Pancreas (tissue), 10 donors: Measurements from ENCODE around the gene TRPV4. TPM values are rescaled to one million over a fixed set of nuclear protein-coding genes. Genes with fewer than 3 reads are reported as not detected.

Experiments used
- ATAC-seq, 4 donors: fragments of 200-7000 bp; cut with Tn5 transposase; one replicate each; pipeline versions ENCODE4 v1.8.0 to v1.9.1; 2020; ENCODE audit warnings: mild to moderate bottlenecking in 4 of 4, moderate library complexity in 4 of 4
- DNase-seq, 6 donors: peaks; one replicate each; pipeline ENCODE4 v3.0.0-alpha.2; 2020
- FAIRE-seq: peaks from 2 replicates; lab custom pipeline; 2012; peaks lifted over from hg19 to GRCh38; lab: Jason Lieb, UNC
- H3K27ac ChIP-seq, 4 donors: fragments of 200-600 bp; sonication (generic); 1 replicate in 3 of 4; 2 replicates in 1 of 4; pipeline versions ENCODE4 v1.5.0 to v1.8.0; 2020
- H3K27me3 ChIP-seq, 4 donors: fragments of 200-600 bp; one replicate each; pipeline ENCODE4 v1.8.0; 2021
- H3K36me3 ChIP-seq, 3 donors: fragments of 200-600 bp; sonication (generic) in 1 of 3; one replicate each; pipeline versions ENCODE4 v1.5.0 to v1.8.0; 2020 to 2021
- H3K4me1 ChIP-seq, 3 donors: fragments of 200-600 bp; one replicate each; pipeline ENCODE4 v1.8.0; 2021
- H3K4me3 ChIP-seq, 4 donors: fragments of 200-600 bp; sonication (generic) in 2 of 4; one replicate each; pipeline versions ENCODE4 v1.5.0 to v1.8.0; 2020 to 2021
- H3K9me3 ChIP-seq, 4 donors: fragments of 200-600 bp; one replicate each; pipeline ENCODE4 v1.8.0; 2021
- WGBS, 2 donors: extraction: QIAGEN DNeasy Blood & Tissue Kit; methylation state at CpG; one replicate each; pipeline ENCODE4 v1.1.7; 2013; 5-methylcytosine and 5-hydroxymethylcytosine counted together
- intact Hi-C, 3 donors: fragments of 100-400 bp; cut with DNase I; formaldehyde crosslinking; loops; one replicate each; pipeline versions ENCODE4 v1.11.1 to v1.14.2; 2022
- microRNA-seq, 2 donors: library from miRNA; unstranded; fragments of <30 nt; microRNA quantifications; one replicate each; pipeline versions ENCODE4 to v1.1.0, GENCODE V29; 2019 to 2020
- polyA plus RNA-seq, 2 donors: library from polyadenylated mRNA; stranded (reverse); fragments of 200-250 nt; gene quantifications; one replicate each; pipeline ENCODE4 v1.2.3, GENCODE V29; 2013
- total RNA-seq, 6 donors: library from RNA; stranded (reverse); fragmentation: NEBNext Ultra II Directional in 4 of 6; extraction: Animal tissue kit (Norgen Biotek cat#: 25700) in 4 of 6; gene quantifications; one replicate each; pipeline versions ENCODE4 v1.2.1 to v1.2.4, GENCODE V29; 2021 to 2023
- TF ChIP-seq, protein P1 (sequence below), 4 donors: fragments of 200-600 bp; sonication (generic) in 3 of 4; IDR thresholded peaks; one replicate each; pipeline versions ENCODE4 v1.5.0 to v1.8.0; 2021; ENCODE audit warnings: antibody characterized with exemption in 4 of 4
- donor health status: healthy with polysubstance abuse.
- donor health status: DM: no; HTN: no; CAD: no; lungs with moderate emphysema.
- donor health status: DM: no; HTN: no; CAD: no.
- donor health status: control.
- donor health status: control.
- donor health status: Bipolar disorder and iron deficiency.
- donor health status: DM: yes; HTN: yes; CAD: no.
- donor health status: DM: no; HTN: no; CAD: no.
- donor health status: DM: no; HTN: no; CAD: no.
- donor health status: DM: yes; HTN: yes; CAD: no.

TRPV4 gene
- total and polyA plus RNA-seq, 8 donors = 1.9 to 4.9 (median 4.0) TPM

DNA sequence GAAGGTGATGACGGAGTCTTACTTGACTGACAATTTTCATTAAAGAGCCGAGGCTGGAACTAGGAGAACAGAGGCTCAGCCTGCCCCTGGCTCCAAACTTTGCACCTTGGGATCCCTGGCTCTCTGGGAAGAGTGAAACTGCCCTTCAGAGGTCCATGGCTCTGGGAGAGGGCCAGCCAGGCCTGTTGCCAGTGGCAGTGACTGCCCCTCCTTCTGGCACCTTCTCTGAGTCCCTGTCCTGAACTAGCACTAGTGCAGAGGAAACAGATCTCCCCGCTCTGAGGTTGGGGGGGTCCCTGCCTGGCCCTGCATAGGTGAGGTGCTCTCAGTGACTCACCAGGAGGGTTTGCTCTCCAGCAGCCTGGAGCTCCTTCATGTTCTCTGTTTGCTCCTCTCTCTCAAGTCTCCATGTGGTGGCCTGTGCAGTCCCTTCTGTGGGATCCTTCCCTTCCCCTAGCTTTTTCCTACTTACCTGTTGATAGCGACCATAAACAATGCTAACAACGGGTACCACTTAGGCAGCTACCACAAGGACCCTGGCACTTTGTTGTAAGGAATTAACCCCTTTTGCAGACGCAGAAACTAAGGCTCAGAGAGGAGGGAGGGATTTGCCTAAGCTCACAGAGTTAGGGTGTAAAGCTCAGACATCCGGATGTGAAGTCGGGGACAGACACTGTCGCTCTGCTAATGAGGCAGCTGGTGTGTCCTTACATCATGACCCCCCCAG, 97.2 kb downstream of the TRPV4 start:
- no peaks in the 10 kb centered on the region for H3K36me3 ChIP-seq
- H3K27me3 ChIP-seq = no peaks in the 10 kb centered on the region
- intact Hi-C loops = no loop called here
- H3K27ac ChIP-seq = peak overlapping the region in 1 of 4 donors; percentile 28
- peak in 2 of 4 donors; percentile 12 to 13 for ATAC-seq
- no peaks in the 10 kb centered on the region for H3K9me3 ChIP-seq
- WGBS, 2 donors = 63 to 66% methylated on average over 9 of the region's 9 CpGs
- DNase-seq = peak in 4 of 6 donors; percentile 9 to 49 (median 26)
- TF ChIP-seq, protein P1, sequence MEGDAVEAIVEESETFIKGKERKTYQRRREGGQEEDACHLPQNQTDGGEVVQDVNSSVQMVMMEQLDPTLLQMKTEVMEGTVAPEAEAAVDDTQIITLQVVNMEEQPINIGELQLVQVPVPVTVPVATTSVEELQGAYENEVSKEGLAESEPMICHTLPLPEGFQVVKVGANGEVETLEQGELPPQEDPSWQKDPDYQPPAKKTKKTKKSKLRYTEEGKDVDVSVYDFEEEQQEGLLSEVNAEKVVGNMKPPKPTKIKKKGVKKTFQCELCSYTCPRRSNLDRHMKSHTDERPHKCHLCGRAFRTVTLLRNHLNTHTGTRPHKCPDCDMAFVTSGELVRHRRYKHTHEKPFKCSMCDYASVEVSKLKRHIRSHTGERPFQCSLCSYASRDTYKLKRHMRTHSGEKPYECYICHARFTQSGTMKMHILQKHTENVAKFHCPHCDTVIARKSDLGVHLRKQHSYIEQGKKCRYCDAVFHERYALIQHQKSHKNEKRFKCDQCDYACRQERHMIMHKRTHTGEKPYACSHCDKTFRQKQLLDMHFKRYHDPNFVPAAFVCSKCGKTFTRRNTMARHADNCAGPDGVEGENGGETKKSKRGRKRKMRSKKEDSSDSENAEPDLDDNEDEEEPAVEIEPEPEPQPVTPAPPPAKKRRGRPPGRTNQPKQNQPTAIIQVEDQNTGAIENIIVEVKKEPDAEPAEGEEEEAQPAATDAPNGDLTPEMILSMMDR (IDR thresholded peaks at IDR 0.05) = no peak
- no peak for FAIRE-seq
- peaks cover 4 to 11% (median 10%) of the 10 kb centered on the region in 3 donors for H3K4me1 ChIP-seq
- no peak overlapping the region for H3K4me3 ChIP-seq

DNA sequence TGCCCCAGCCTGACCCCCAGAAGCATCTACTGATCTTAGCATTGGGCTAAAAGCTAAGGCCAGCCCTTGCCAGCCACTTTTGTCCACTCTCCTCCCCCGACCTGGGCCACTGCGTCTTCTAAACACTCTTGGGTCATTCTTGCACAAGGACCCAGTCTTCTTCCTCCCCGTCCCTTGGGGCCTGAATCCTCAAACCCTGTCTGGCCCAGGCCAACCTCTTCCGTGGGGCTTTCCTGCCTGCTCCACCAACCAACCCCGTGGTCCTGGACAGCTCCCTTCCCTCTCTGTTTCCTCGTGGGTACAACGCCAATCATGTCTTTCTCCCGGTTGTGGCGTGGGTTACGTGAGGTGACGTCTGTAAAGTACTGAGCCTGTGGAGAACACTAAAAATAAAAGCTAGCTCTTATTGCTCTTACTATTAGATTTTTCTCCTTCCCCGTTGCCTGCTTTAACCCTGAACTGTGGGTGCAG, 98.1 kb downstream of the TRPV4 start:
- DNase-seq = peak in 4 of 6 donors; percentile 7 to 33 (median 14)
- intact Hi-C loops = no loop called here

DNA sequence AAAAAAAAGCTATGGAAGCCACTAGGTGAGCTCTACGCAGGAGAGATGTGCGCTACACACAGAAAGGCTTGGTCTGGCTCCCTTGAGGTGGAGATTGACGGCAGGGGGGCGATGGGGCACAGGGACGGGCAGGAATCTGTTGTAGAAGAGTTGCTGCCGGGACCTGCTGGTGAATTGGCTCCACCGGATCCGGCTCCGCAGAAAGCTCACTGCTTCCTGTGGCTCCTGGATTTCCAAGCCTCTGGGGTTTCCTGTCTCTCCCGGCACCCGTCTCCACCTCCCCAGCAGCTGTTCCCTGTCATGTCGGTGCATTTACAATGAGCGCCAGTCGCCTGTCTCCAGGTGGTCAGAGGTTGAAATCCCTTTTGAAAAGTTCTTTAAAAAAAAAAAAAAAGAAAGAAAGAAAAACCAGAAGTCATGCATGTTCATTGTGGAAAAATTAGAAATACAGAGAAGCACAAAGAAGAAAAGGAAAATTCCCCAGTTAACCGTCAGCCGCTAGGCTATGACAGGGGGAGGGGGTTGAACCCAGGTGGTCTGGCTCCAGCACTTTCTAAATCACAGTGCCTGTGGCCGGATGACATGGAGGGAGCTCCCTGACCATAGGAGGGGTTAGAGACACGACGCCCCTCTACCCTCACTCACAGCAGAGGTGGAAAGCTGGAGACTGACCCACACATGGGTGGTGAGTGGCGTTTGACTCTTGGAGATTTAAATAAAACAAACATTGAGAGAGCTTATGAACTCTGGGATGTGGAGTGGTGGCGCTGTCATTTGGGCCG, 98.8 kb downstream of the TRPV4 start:
- WGBS, 2 donors = 69 to 73% methylated on average over 22 of the region's 22 CpGs
- FAIRE-seq (no peak), DNase-seq (peak in 5 of 6 donors; percentile 8 to 49 (median 13)), ATAC-seq (no peak)
- no peak overlapping the region for H3K4me3 ChIP-seq
- intact Hi-C loops = no loop called here
- no peaks in the 10 kb centered on the region for H3K36me3 ChIP-seq
- TF ChIP-seq, protein P1 (IDR thresholded peaks at IDR 0.05) = no peak
- peaks cover 0 to 3% (median under 1%) of the 10 kb centered on the region in 3 donors for H3K4me1 ChIP-seq
- no peaks in the 10 kb centered on the region for H3K27me3 ChIP-seq
- no peak overlapping the region for H3K27ac ChIP-seq
- H3K9me3 ChIP-seq = no peaks in the 10 kb centered on the region

More for the DNA sequence above, 98.1 kb downstream of the TRPV4 start:
- H3K36me3 ChIP-seq = no peaks in the 10 kb centered on the region
- 75 to 78% methylated on average over 12 of the region's 12 CpGs for WGBS, 2 donors
- no peak for FAIRE-seq
- peaks cover 0 to 9% (median 4%) of the 10 kb centered on the region in 3 donors for H3K4me1 ChIP-seq
- H3K9me3 ChIP-seq = no peaks in the 10 kb centered on the region
- H3K27ac ChIP-seq = no peak overlapping the region
- TF ChIP-seq, protein P1 (IDR thresholded peaks at IDR 0.05) = no peak
- no peak for ATAC-seq
- H3K4me3 ChIP-seq = no peak overlapping the region
- H3K27me3 ChIP-seq = no peaks in the 10 kb centered on the region

Small RNA genes lying within 50 kb of the gene (microRNA-seq; reads per million reads assigned to microRNA genes)
- gene MIR4497 = 0 reads per million in 2 donors

Other genes with a start within 250 kb of the TRPV4 start
- gene FAM222A, start 119.6 kb downstream of the TRPV4 start, total RNA-seq = 1 to 10 TPM; 2.1 to 4.3 (median 3.3) TPM
- gene FAM222A, start 119.6 kb downstream of the TRPV4 start, polyA plus RNA-seq = 10 to 100 TPM in 1 of 2 donors, 1 to 10 TPM in 1; 5.6 to 14.6 TPM
- 10 to 100 TPM; 14.7 to 24.9 (median 19.3) TPM for gene GLTP, start 47.1 kb upstream of the TRPV4 start, total RNA-seq
- 10 to 100 TPM; 16.2 TPM for gene GLTP, start 47.1 kb upstream of the TRPV4 start, polyA plus RNA-seq
- gene TCHP, start 66.9 kb upstream of the TRPV4 start, total RNA-seq = 10 to 100 TPM in 3 of 6 donors, 1 to 10 TPM in 3; 8.4 to 11.9 (median 10.2) TPM
- gene TCHP, start 66.9 kb upstream of the TRPV4 start, polyA plus RNA-seq = 10 to 100 TPM; 10.8 to 20.9 TPM
- 10 to 100 TPM; 24.7 to 38.8 (median 33.6) TPM for gene GIT2, start 163.0 kb upstream of the TRPV4 start, total RNA-seq
- gene GIT2, start 163.0 kb upstream of the TRPV4 start, polyA plus RNA-seq = 10 to 100 TPM; 16.5 to 21.8 TPM
- gene ANKRD13A, start 166.0 kb upstream of the TRPV4 start, total RNA-seq = 10 to 100 TPM; 14.0 to 29.7 (median 16.7) TPM
- 10 to 100 TPM; 10.7 to 25.7 TPM for gene ANKRD13A, start 166.0 kb upstream of the TRPV4 start, polyA plus RNA-seq
- 1 to 10 TPM; 4.3 to 9.7 (median 5.8) TPM for gene C12orf76, start 215.1 kb upstream of the TRPV4 start, total RNA-seq
- 10 to 100 TPM in 1 of 2 donors, 1 to 10 TPM in 1; 6.8 to 17.0 TPM for gene C12orf76, start 215.1 kb upstream of the TRPV4 start, polyA plus RNA-seq